HL-60 (cell line): ENCODE measurements around the gene SYNRG.

Experiments
- DNase-seq, 2 experiments: peaks; one replicate each; pipeline ENCODE4 v3.0.0-alpha.2; 2010 to 2020; ENCODE audit warnings: low read depth in 1 of 2, low spot score in 1 of 2
- H3K27ac ChIP-seq: fragments of 250-450 bp; sonication (Bioruptor Pico); replicated peaks from 2 replicates; pipeline ENCODE4 v1.5.1; 2020; ENCODE audit warnings: mild to moderate bottlenecking, moderate library complexity
- H3K27me3 ChIP-seq: fragments of 250-450 bp; sonication (Bioruptor Pico); 2 replicates; pipeline ENCODE4 v1.5.1; 2021; ENCODE audit warnings: mild to moderate bottlenecking, moderate library complexity; ENCODE audit not compliant: insufficient read depth, poor library complexity, severe bottlenecking
- H3K4me3 ChIP-seq: replicated peaks from 2 replicates; pipeline ENCODE4 v1.5.1; 2011; ENCODE audit warnings: mild to moderate bottlenecking, control low read depth, low read length; ENCODE audit not compliant: insufficient read depth
- GABPA ChIP-seq: IDR thresholded peaks from 2 replicates; pipeline ENCODE4 v1.6.1; 2012; ENCODE audit warnings: low read depth
- POLR2AphosphoS5 ChIP-seq: IDR thresholded peaks from 2 replicates; pipeline ENCODE4 v1.6.1; 2012; ENCODE audit warnings: low read depth
- SPI1 ChIP-seq: IDR thresholded peaks from 2 replicates; pipeline ENCODE4 v1.6.1; 2012; ENCODE audit warnings: low read depth, mild to moderate bottlenecking, borderline replicate concordance
- TF ChIP-seq, protein P1 (sequence below): IDR thresholded peaks from 2 replicates; pipeline ENCODE4 v1.6.1; 2012; ENCODE audit warnings: low read depth; ENCODE audit not compliant: insufficient replicate concordance
- TF ChIP-seq, protein P2 (sequence below): IDR thresholded peaks from one replicate; pipeline ENCODE4 v1.5.1; 2011; ENCODE audit warnings: low read length, control low read depth, inconsistent platforms; ENCODE audit not compliant: insufficient read depth

SYNRG gene

DNA sequence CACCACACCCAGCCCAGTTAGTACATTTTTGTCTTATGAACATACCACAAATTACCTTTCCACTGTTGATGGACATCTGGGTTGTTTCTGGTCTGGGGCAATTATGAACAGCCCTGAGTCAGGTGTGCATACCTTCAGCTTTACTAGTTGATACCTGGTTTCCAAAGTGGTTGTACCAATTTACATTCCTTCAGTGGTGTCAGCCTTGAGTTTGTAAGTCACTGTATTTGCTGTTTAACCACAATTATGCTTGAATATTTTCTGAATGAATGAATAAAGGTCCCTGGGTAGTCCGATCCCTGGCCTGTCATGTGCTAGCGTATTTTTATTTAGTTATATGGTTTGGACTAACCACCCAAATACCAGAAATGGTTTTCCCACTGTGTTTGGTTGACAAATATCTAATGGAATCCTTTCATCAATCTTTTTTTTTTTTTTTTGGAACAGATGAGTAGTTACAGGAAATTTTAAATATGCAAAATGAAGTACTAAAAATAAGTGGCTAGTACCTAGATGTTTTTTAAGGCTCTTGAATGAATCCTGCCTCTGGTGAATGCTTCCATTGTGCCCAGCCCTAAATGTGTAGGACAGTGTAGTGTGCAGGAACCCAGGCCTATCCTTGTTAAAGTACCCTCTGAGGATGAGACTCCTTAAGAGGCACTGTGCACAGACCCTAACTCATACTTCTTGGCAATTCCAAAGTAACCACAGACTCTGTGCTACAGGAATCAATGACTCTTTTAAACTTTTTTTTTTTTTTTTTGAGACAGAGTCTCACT is 115.8 kb downstream of the SYNRG start:
- DNase-seq = no peak
- H3K27me3 ChIP-seq = no peaks in the 10 kb centered on the region
- TF ChIP-seq, protein P1, sequence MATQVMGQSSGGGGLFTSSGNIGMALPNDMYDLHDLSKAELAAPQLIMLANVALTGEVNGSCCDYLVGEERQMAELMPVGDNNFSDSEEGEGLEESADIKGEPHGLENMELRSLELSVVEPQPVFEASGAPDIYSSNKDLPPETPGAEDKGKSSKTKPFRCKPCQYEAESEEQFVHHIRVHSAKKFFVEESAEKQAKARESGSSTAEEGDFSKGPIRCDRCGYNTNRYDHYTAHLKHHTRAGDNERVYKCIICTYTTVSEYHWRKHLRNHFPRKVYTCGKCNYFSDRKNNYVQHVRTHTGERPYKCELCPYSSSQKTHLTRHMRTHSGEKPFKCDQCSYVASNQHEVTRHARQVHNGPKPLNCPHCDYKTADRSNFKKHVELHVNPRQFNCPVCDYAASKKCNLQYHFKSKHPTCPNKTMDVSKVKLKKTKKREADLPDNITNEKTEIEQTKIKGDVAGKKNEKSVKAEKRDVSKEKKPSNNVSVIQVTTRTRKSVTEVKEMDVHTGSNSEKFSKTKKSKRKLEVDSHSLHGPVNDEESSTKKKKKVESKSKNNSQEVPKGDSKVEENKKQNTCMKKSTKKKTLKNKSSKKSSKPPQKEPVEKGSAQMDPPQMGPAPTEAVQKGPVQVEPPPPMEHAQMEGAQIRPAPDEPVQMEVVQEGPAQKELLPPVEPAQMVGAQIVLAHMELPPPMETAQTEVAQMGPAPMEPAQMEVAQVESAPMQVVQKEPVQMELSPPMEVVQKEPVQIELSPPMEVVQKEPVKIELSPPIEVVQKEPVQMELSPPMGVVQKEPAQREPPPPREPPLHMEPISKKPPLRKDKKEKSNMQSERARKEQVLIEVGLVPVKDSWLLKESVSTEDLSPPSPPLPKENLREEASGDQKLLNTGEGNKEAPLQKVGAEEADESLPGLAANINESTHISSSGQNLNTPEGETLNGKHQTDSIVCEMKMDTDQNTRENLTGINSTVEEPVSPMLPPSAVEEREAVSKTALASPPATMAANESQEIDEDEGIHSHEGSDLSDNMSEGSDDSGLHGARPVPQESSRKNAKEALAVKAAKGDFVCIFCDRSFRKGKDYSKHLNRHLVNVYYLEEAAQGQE = no peak
- no peak for TF ChIP-seq POLR2AphosphoS5
- no peak for TF ChIP-seq SPI1
- TF ChIP-seq GABPA = no peak
- TF ChIP-seq, protein P2, sequence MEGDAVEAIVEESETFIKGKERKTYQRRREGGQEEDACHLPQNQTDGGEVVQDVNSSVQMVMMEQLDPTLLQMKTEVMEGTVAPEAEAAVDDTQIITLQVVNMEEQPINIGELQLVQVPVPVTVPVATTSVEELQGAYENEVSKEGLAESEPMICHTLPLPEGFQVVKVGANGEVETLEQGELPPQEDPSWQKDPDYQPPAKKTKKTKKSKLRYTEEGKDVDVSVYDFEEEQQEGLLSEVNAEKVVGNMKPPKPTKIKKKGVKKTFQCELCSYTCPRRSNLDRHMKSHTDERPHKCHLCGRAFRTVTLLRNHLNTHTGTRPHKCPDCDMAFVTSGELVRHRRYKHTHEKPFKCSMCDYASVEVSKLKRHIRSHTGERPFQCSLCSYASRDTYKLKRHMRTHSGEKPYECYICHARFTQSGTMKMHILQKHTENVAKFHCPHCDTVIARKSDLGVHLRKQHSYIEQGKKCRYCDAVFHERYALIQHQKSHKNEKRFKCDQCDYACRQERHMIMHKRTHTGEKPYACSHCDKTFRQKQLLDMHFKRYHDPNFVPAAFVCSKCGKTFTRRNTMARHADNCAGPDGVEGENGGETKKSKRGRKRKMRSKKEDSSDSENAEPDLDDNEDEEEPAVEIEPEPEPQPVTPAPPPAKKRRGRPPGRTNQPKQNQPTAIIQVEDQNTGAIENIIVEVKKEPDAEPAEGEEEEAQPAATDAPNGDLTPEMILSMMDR = no peak
- no peak overlapping the region for H3K4me3 ChIP-seq
- no peak overlapping the region for H3K27ac ChIP-seq

DNA sequence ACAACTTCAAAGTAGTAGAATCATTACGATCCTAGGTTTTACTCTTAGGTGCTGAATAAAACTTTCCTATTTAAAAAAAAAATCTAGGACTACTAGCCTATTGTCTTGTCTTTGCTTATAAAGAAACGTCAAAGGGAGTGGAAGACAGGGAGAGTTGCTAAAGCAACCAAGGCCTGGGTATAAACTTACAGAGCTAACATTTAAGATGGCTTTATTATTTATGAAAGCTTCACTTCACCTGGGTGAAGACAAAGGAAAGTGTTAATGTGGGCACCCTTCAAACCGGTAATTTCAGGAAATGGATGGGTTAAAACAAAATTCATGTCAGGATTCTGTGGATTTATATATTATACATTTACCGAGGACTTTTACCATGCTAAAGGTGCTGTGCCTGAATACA is 117.1 kb downstream of the SYNRG start:
- DNase-seq = no peak
- no peaks in the 10 kb centered on the region for H3K27me3 ChIP-seq
- H3K27ac ChIP-seq = peak overlapping the region; percentile 62
- H3K4me3 ChIP-seq = peak overlapping the region; percentile 7; the same call in 1 of the 2 replicates
- TF ChIP-seq, protein P2 = no peak
- TF ChIP-seq GABPA = no peak
- TF ChIP-seq, protein P1 = no peak
- no peak for TF ChIP-seq SPI1
- no peak for TF ChIP-seq POLR2AphosphoS5

DNA sequence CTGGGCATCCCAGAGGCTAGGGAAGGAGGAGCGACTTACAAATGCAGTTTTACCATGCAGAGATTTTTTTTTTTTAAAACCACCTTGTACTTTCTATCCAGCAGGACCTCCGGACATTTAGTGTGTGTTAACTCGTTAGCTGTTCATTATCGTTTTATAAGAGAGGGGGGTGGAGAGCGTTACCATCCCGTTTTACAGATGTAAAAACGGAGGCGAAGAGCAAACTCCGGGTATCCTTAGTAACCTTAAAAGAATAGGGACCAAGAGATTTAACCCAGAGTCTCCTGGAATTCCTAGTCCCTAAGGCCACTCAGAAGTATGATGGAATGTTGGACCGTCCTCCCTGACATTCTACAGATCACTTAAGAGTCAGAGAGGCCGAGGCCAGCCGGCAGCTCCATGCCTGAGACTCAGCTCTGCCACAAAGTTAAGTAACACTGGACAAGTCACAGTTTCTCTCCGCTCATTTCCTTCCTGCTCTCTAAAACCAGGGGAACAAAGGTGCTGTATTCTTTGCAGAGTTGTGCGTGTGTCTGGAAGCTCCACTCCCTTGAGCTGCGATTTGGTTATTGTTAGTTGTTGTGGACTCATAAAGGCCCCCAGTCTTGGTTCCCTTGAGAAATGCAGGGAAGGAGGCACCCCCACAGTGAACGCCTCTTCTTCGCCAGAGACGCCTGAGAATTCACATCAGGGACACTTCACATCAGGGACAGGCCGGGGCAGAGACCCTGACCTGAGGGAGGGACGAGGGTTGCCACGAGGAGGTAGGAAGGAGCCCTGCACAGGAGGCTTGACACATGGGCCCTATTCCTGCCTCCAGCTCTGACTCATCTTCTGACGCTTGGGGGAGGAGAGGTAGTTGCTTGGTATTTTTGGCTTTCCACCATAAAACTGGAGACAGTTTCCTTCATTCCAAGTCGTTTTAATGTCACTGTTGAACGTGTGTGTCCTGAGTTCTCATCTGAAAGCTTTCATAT is 118.3 kb downstream of the SYNRG start:
- peak overlapping the region; percentile 62 for H3K27ac ChIP-seq
- no peaks in the 10 kb centered on the region for H3K27me3 ChIP-seq
- DNase-seq = peak; percentile 27 to 49
- TF ChIP-seq GABPA (no peak), SPI1 (no peak; the same call in 1 of the 2 replicates)
- TF ChIP-seq, protein P2 = no peak
- TF ChIP-seq, protein P1 = no peak
- H3K4me3 ChIP-seq = peak overlapping the region; percentile 48
